Mucosa of stomach (tissue), 1 donor: Measurements from ENCODE around the gene ATG4D.

ENCODE experiments used
- H3K27me3 ChIP-seq: one replicate; pipeline ENCODE4 v1.7.0; 2013; ENCODE audit warnings: mild to moderate bottlenecking, low read length; ENCODE audit not compliant: control insufficient read depth, insufficient read depth
- H3K36me3 ChIP-seq: one replicate; pipeline ENCODE4 v1.7.0; 2013; ENCODE audit warnings: low read length; ENCODE audit not compliant: control insufficient read depth, insufficient read depth
- H3K4me1 ChIP-seq: one replicate; pipeline ENCODE4 v1.7.0; 2013; ENCODE audit warnings: mild to moderate bottlenecking, low read length; ENCODE audit not compliant: control insufficient read depth, insufficient read depth
- H3K4me3 ChIP-seq: one replicate; pipeline ENCODE4 v1.7.0; 2013; ENCODE audit warnings: low read length
- H3K9ac ChIP-seq: one replicate; pipeline ENCODE4 v1.7.0; 2013; ENCODE audit warnings: mild to moderate bottlenecking, low read length, moderate library complexity
- H3K9me3 ChIP-seq: one replicate; pipeline ENCODE4 v1.7.0; 2013; ENCODE audit warnings: mild to moderate bottlenecking, low read length, moderate library complexity; ENCODE audit not compliant: control insufficient read depth
- donor health status: Pancreatic carcinoma.

ATG4D gene

DNA sequence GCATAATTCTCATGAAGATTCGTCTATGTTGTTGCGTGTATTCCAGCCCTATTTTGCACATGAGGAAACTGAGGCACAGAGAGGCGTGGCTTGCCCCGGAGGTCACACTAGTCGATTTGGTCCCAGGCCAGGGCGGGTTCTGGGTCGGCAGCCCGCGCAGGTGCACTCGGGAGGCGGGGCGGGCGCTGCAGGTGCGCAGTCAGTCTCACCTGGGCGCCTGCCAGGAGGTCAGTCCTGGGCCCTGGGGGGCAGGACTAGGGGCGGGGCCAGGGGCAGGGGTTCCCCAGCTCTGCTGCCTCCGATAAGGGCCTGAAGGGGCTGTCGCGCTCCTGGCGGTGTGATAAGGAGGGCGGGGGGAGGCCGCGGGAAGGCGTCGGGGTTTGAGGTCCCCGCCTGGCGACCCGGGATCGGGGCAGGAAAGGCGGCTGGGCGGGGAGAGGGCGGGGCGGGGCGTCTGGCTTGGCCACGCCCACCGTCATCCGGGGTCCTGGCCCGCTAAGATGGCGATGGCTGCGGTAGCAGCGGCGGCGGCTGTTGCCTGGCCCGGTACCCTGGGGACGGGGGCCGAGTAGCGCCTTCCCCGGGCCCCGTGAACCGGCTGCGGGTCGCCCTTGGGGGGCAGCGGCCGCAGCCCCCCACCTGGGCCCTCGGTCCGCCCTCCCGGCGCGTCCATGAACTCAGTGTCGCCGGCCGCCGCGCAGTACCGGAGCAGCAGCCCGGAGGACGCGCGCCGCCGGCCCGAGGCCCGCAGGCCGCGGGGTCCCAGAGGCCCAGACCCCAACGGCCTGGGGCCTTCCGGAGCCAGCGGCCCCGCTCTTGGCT is at the start of gene ATG4D:
Gene ATG4D, plus strand, starts transcription at position 485 of the 822 bp plus-strand sequence. Its CDS starts 187 bp downstream, at position 672.
- Histone ChIP-seq H3K9me3 (no peaks in the 10 kb centered on the region), H3K4me1 (peaks cover 6% of the 10 kb centered on the region)

DNA sequence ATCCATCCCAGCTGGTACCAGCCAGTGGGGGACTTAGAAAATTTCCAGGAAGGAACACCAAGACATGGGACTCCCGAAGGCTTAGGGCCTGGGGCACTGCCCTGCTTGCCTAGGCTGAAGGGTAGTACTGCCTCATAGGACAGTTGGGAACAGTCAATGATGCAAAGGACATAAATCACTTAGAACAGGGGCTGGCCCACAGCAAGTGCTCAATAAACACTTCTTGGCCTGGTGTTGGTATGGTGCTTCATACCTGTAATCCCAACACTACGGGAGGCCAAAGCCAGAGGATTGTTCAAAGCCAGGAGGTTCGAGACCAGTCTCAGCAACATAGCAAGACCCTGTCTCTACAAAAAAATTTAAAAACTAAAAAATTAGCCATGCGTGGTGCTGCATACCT is 46.3 kb upstream of the ATG4D start:
- H3K36me3 ChIP-seq: no peaks in the 10 kb centered on the region
- peak overlapping the region; percentile 45 for H3K9ac ChIP-seq
- no peak overlapping the region for H3K4me3 ChIP-seq
- H3K27me3 ChIP-seq: no peaks in the 10 kb centered on the region
- H3K9me3 ChIP-seq: no peaks in the 10 kb centered on the region
- H3K4me1 ChIP-seq: peaks cover 30% of the 10 kb centered on the region

More for the DNA sequence above, at the start of gene ATG4D:
- no peaks in the 10 kb centered on the region for H3K27me3 ChIP-seq
- H3K4me3 ChIP-seq: peak within 1 kb of the TSS; percentile 84
- peak within 1 kb of the TSS; percentile 91 for H3K9ac ChIP-seq
- no peaks in the 10 kb centered on the region for H3K36me3 ChIP-seq

DNA sequence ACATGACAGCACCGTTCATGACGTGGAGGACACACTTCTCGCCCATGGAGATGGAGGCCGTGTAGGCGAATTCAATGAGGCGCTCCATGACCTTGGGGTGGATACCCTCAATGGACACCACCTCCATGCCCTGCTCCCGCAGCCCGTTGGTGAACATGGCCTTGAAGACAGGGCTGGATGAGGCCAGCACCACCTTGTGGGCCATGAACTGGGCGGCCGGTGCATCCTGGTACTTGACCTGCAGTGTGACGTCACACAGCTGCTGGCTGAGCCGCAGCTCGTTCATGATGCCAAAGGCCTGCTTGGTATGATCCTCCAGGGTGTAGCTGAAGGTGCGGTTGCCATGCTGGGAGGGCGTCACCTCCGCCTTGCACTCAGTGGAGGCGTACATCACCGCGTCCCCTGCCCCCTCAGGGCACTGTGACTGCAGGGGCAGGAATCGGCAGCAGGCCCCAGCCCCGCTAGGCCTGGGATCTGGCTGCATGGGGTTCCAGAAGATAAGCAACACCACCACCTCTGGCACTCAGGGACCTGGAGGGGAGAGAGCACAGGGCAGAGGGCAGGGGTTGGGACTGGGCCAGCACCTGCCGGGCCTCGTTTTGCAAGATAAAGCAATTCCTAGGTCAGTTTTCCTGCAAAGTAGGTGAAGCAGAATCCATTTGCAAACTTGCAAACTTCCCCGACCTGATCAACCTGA is 44.0 kb upstream of the ATG4D start:
- no peak overlapping the region for H3K9ac ChIP-seq

DNA sequence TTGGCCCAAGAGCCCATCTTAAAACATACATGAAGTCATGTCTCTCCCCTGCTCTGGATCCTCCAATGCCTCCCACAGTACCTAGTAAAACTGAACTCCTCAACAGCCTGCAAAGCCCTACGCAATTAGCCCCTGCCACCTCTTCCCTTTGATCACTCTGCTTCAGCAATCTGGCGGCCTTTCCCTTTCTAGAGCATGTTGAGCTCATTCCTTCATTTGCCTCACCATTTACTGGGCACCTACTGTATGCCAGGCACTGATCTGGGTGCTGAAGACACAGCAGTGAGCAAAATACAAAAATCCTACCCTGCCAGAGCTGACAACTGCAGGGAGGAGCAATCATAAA is 43.5 kb upstream of the ATG4D start:
- H3K4me1 ChIP-seq: peaks cover 29% of the 10 kb centered on the region
- no peaks in the 10 kb centered on the region for H3K27me3 ChIP-seq
- H3K36me3 ChIP-seq: no peaks in the 10 kb centered on the region
- H3K9me3 ChIP-seq: no peaks in the 10 kb centered on the region
- no peak overlapping the region for H3K9ac ChIP-seq
- H3K4me3 ChIP-seq: no peak overlapping the region

More for the DNA sequence above, 44.0 kb upstream of the ATG4D start:
- H3K4me3 ChIP-seq: no peak overlapping the region
- no peaks in the 10 kb centered on the region for H3K36me3 ChIP-seq
- H3K9me3 ChIP-seq: no peaks in the 10 kb centered on the region
- H3K27me3 ChIP-seq: no peaks in the 10 kb centered on the region
- H3K4me1 ChIP-seq: peaks cover 29% of the 10 kb centered on the region

DNA sequence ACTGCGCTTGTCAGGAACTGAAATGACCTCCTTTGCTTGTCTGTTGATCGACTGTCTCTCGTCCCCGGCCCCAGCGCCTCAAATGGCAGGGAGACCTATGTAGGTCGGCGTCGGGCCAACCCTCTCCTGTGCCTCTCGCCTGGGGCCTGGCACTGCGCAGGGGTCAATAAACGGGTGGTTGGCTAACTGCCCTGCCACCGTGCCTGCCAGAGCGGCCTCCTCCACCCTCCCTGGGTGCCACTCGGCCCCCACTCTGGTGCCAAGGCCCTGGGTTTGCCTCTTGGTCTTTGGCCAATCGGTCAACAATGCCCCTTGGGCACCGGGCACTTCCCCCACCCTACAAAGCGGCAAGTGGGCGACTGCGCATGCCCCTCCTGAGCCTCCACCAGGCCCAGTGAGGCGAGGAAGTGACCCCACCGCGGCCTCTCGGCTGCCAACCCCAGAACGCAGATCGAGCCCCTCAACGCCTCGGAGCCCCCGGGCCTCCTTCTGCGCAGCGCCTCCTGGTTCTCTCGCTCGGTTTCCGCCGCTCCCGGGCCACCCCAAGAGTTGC is 41.7 kb upstream of the ATG4D start:
- H3K4me3 ChIP-seq: peak overlapping the region; percentile 94
- H3K4me1 ChIP-seq: peaks cover 29% of the 10 kb centered on the region
- no peaks in the 10 kb centered on the region for H3K27me3 ChIP-seq
- no peaks in the 10 kb centered on the region for H3K36me3 ChIP-seq
- peak overlapping the region; percentile 97 for H3K9ac ChIP-seq
- no peaks in the 10 kb centered on the region for H3K9me3 ChIP-seq

DNA sequence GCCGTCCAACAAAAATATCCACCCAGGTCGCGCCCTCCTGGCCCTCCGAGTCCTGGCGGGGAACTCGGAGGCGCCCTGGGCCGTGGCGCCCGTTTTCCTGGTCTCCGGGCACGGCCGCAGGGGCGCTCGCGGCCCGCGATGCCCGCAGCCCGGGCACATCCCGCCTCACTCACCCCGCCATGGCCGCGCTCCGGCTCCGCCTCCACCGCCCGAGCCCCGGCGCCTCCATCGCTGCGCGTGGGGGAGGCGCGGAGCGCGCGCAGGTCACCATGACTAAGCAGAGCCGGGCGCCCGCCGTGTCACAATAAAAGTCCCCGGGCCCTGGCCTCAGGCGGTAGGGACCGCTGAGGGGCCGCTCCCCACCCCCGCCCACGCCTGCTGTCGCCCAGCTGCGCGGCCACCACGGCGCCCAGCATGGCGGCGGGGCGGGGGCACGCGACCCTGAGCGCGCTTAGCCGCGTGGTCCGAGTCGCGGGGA is 41.1 kb upstream of the ATG4D start:
- Histone ChIP-seq H3K36me3 (no peaks in the 10 kb centered on the region), H3K4me3 (peak overlapping the region; percentile 94), H3K9me3 (no peaks in the 10 kb centered on the region), H3K4me1 (peaks cover 25% of the 10 kb centered on the region), H3K9ac (peak overlapping the region; percentile 97), H3K27me3 (no peaks in the 10 kb centered on the region)

DNA sequence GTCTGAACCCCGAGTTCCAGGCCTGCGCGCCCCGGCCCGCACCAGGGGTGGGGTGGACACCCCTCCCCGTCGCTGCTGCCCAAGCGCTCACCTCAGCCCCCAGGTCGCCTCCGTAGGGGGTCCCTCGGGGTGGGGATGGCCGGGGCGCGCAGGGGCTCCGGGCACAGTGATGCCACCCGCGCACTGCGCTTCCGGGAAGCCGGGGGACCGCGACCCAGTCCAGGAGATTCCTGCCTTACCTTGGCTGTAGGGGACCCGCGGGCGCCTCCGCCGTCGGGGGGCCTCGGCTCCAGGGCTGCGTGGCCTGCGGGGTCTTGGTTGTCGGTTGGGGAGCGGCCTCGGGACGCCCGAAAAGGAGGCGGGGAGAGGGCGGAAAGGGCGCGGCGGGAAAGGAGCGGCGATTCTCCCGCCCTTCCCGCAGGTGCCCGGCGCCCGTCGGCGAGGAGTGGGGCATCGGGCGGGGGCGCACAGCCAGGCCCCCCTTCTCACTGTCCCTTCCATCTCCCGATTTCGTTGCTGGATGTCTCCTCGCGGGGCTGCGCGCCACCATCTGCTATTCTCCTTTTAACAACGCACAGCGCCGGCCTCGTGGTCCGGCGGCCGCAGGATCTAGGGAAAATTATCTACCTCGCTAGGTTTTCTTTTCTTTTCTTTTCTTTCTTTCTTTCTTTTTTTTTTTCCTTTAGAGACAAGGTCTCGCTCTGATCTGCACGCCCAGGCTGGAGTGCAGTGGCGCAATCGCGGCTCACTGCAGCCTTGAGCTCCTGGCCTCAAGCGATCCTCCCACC is 40.5 kb upstream of the ATG4D start, which contains the start of gene KEAP1:
Gene KEAP1, minus strand, starts transcription at position 355 of the 788 bp plus-strand sequence. CDS start 3,323 bp downstream, outside the sequence.
- no peaks in the 10 kb centered on the region for H3K27me3 ChIP-seq
- H3K4me3 ChIP-seq: peak within 1 kb of the TSS; percentile 94
- no peaks in the 10 kb centered on the region for H3K36me3 ChIP-seq
- no peaks in the 10 kb centered on the region for H3K9me3 ChIP-seq
- H3K9ac ChIP-seq: peak within 1 kb of the TSS; percentile 97
- peaks cover 22% of the 10 kb centered on the region for H3K4me1 ChIP-seq

DNA sequence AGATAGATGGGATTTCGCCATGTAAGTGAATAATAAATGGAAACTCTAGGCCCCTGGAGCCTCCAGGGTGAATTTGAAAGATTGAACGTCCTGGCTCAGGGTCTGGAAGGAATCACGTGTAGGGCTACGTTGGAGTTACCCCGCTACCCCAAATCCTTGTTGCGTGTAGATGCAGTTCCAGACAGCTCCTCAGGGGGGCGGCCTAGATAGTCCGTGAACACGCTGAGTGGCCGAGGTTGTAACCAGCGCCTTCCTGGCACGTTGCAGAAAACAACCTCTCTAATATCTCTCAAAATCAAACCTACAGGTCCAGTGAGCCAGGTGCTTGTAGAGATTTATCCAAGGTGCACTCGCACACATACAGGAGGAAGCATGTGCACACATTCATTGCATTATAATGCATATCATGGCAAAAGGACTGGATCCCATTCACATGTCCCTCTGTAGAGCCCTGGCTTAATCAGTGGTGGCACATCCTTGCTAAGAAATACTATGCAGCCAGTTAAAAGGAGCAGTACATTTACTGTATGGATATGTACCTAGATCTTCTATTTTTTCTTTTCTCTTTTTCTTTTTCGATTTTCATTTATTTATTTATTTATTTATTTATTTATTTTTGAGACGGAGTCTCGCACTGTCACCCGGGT is 38.0 kb upstream of the ATG4D start:
- Histone ChIP-seq H3K9me3 (no peaks in the 10 kb centered on the region), H3K36me3 (no peaks in the 10 kb centered on the region), H3K9ac (no peak overlapping the region), H3K4me1 (peaks cover 19% of the 10 kb centered on the region), H3K27me3 (peaks cover 7% of the 10 kb centered on the region), H3K4me3 (no peak overlapping the region)

DNA sequence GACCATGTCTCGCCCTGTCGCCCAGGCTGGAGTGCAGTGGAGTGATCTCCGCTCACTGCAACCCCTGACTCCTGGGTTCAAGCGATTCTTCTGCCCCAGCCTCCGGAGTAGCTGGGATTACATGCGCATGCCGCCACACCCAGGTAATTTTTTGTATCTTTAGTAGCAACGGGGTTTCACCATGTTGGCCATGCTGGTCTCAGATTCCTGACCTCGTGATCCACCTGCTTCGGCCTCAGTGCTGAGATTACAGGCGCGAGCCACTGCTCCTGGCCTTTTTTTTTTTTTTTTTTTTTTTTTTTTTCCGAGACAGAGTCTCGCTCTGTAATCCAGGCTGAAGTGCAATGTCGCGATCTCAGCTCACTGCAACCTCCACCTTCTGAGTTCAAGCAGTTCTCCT is 35.7 kb upstream of the ATG4D start:
- Histone ChIP-seq H3K9ac (no peak overlapping the region), H3K4me1 (peaks cover 6% of the 10 kb centered on the region), H3K9me3 (no peaks in the 10 kb centered on the region), H3K27me3 (peaks cover 15% of the 10 kb centered on the region), H3K36me3 (no peaks in the 10 kb centered on the region), H3K4me3 (no peak overlapping the region)

DNA sequence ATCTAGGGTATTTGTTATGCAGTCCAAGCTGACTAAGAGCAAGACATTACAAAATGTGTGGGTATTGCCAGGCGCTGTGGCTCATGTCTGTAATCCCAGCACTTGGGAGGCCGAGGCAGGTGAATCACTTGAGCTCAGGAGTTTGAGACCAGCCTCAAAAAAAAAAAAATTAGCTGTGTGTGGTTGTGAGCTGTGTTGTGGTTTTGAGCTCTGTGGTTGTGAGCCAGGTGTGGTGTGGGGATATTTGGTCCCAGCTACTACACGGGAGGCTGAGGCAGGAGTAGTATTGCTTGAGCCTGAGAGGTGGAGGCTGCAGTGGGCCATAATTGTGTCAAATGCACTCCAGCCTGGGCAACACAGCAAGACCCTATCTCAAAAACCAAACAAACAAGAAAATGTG is 35.0 kb upstream of the ATG4D start:
- H3K4me1 ChIP-seq: peaks cover 6% of the 10 kb centered on the region
- H3K36me3 ChIP-seq: no peaks in the 10 kb centered on the region
- no peaks in the 10 kb centered on the region for H3K9me3 ChIP-seq
- H3K4me3 ChIP-seq: no peak overlapping the region
- peaks cover 21% of the 10 kb centered on the region for H3K27me3 ChIP-seq
- no peak overlapping the region for H3K9ac ChIP-seq

DNA sequence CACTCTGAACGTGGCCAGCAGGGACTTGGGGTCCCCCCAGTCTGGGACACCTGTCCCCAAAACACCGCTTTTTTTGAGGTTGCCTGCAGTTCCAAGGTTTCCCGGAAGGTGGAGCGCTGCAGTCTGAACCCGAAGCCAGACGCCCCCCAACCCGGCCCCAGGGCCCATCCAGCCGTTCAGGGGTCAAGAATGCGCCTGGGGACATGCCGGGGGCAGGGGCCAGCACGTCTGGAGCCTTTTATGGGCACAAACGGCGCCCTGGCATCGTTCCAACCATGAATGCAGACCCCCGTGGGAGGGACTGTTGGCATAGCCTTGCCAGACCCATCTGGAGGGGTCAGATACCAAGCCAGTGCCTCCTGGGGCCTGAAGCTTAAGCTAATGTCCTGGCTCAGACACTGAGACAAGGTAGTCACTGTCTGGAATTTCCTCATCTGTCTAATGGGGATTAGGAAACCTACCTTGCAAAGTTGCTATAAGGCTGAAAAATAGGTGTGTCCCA is 33.4 kb upstream of the ATG4D start:
- H3K4me3 ChIP-seq: no peak overlapping the region
- no peaks in the 10 kb centered on the region for H3K9me3 ChIP-seq
- no peak overlapping the region for H3K9ac ChIP-seq
- peaks cover 38% of the 10 kb centered on the region for H3K27me3 ChIP-seq
- no peaks in the 10 kb centered on the region for H3K36me3 ChIP-seq
- peaks cover 6% of the 10 kb centered on the region for H3K4me1 ChIP-seq
